Inferior parietal cortex (tissue), 1 donor: ENCODE data around the gene HDGFL2.
"Not testable (repeated sequence)": the region's sequence is repeated elsewhere in the genome, so short reads cannot be mapped to it uniquely, and the experiment has no call there.

Experiments used
- DNase-seq: peaks from one replicate; pipeline ENCODE4 v3.0.0-alpha.2; 2016; ENCODE audit errors: extremely low spot score

HDGFL2 gene

DNA sequence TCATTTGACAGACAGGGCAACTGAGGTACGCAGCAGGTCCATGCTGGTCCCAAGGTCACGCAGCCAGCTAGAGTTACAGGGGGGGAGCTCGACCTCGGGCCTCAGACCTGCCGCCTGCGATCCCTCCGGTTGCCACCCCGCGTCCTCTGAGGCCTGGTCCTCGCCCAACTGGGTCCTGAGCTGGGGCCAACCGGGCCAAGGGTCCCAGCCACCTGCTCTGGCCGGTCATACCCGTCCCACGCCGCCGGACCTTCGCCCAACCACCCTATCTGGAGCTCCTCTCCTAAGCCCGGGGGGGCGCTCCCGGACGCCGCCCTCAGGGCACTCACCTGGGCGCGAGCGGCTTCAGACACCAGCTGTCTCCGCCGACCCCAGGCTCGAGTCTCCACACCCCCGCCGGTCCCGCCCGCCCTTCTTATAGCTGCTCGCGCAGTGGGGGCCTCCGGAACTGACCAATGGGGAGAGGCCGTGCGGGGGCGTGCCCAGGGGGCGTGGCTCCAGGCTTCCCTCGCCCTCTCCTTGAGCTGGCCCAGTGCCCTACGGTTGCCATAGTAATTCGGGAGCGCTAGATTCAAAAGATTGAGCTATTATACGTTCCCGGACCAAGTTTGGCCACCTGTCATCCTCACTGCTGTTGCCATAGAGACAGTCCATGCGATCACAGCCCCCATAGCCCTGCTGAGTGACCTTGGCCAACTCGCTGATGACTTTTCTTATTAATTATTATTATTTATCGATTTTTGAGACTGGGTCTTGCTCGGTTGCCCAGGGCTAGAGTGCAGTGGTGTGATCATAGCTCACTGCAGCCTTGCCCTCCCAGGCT, 63.0 kb downstream of the HDGFL2 start, which contains the start of gene PLIN5:
Gene PLIN5, minus strand, starts transcription at position 389 of the 823 bp plus-strand sequence. CDS start 1,150 bp downstream, outside the sequence.
- peak; percentile 59 for DNase-seq

DNA sequence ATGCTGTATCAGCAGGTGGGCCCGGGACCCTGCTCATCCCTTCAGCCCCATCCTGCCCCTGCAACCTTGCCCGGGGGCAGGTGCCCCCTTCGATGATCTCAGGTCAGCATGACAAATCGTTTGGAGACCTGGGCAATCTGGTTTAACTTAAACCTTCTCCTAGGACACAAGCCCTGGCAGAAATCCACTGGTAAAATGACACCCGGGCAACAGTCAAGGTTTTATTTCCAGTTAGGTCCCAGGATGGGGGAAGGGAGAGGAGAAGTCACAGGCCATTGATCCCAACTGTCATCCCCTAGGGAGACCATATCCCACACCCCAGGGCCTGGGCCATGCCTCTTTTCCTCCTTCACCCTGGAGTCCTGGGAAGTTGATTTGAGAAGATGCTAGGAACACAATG, 64.7 kb downstream of the HDGFL2 start:
- DNase-seq = no peak

DNA sequence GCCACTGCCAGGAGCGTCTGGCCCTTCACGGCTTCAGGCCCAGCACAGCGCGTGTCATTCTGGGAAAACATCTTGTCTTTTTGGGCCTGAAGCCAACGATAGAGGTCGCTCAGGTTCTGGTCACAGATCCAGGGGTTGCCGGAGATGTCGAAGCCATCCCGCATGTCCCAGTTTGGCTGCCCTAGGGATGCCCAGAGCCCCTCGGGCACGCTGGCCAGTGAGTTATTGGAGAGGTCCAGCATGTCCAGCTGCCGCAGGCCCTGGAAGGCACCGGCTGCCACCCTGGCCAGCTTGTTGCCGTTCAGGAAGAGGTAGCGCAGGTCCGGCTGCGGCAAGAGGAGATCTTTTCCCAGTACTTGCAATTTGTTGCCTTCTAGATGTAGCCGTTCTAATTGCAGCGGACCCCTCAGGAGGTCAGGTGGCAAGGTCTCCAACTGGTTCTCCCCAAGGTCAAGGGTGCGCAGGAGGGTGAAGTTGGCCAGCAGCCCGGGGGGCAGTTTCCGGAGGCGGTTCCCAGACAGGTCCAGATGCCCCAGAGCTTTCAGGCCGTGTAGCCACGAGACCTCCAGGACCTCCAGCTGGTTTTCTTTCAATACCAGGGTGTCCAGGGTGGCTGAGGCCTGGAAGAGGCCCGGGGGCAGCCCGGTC, 66.0 kb downstream of the HDGFL2 start:
- DNase-seq = no peak

DNA sequence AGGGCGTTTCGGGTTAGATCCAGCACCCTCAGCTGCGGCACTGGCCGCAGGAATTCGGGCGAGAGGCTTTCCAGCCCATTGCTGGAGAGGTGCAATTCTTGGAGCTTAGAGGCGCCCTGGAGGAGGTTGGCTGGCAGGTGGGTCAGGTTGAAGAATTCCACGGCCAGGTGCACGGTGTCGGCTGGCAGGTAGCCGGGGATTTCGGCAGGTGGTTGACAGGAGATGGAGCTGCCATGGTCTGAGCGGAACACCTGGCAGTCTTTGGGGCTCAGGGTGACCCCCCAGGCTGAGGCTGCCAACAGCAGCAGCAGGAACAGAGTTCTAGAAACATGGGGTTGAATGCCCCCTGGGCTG, 66.5 kb downstream of the HDGFL2 start:
- no peak for DNase-seq

DNA sequence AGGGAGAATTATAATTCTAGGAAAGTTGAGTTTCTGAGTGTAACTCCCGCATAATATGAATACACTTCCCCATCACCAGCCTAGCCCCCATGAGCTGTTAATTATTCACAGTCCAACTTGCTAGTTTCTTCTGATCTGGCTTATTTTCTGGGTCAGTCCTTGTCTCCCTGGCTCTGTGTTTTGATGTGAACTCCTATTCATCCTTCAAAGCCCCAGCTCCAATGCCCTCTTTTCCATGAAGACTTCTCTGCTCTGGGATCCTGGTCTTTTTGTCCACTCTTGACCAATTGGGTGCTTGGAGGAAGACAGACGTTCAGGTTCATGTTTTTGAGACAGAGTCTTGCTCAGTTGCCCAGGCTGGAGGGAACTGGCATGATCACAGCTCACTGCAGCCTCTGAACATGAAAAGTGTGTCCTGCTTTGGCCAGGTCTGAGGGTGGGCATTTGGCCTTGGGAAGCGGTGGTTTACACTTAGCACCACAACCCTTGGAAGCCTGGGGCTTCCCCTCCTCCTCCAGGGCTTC, 67.1 kb downstream of the HDGFL2 start:
- DNase-seq = no peak

DNA sequence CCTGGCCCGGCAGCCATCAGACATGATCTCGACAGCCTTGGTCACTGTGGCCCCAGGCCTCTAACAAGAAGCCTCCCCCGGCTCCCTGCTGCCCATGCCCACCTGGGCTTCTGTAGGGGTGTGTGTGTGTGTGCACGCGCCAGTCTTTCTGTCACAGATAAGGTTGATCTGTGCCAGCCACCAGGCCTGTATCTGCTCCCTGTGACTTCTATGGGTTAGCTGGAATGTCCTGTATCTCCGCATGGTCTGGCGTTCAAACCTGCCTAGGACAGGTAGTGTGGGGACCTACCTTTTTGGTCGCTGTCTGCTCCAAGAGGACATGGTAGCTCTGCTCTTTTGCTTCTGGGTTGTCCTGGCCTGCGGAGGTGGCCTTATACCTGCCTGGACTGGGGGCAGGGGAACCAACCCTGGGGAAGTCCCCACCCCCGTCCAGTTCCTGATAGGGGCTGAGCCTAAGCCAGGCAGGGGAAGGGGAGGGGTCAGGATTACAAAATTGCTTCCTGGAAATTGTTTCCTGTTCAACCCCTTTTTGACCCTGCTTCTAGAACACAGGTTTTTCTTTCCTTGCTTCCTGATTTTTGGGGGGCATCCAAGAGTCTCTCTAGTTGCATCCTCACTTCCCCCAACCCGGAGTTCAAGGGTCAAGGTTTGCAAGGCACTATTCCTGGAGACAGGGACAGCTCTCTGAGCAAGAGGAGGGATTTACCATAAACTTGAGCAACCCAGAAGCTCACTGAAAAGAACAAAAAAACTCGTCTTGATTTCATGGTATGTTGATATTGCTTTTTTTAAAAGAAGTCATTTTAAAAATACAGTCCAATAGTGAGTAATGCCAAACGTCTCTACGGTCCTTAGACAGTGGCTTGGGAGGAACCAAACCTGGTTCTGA, 67.8 kb downstream of the HDGFL2 start, which contains the start of gene LRG1:
Gene LRG1, minus strand, starts transcription at position 344 of the 889 bp plus-strand sequence. Its CDS starts 23 bp downstream, at position 321.
- no peak for DNase-seq

DNA sequence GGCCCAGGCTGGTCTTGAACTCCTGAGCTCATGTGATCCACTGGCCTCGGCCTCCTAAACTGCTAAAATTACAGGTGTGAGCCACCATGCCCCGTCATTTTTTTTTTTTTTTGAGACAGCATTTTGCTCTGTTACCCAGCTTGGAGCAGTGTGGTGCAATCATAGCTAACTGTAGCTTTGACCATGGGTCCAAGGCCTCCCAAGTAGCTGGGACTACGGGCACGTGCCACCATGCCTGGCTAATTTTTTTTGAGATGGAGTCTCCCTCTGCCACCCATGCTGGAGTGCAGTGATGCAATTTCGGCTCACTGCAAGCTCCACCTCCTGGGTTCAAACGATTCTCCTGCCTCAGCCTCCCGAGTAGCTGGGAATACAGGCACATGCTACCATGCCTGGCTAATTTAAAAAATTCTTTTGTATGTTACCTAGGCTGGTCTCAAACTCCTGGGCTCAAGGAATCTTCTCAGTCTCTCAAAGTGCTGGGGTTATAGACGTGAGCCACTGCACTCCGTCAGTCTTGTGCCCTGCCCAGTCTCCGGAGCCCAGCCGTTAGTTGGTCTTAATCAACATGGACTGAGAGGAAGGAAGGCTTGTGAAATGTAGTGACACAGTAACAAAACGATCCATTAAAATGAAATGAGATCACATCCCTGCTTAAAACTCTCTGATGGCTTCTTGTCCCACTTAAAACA, 69.2 kb downstream of the HDGFL2 start:
- DNase-seq = no peak

DNA sequence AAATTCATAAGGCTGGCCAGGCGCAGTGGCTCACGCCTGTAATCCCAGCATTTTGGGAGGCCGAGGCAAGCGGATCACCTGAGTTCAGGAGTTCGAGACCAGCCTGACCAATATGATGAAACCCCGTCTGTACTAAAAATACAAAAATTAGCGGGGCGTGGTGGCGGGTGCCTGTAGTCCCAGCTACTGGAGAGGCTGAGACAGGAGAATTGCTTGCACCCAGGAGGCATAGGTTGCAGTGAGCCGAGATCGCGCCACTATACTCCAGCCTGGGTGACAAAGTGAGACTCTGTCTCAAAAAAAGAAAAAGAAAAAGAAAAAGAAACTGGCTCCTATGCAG, 69.7 kb downstream of the HDGFL2 start:
- DNase-seq = not testable (repeated sequence)

DNA sequence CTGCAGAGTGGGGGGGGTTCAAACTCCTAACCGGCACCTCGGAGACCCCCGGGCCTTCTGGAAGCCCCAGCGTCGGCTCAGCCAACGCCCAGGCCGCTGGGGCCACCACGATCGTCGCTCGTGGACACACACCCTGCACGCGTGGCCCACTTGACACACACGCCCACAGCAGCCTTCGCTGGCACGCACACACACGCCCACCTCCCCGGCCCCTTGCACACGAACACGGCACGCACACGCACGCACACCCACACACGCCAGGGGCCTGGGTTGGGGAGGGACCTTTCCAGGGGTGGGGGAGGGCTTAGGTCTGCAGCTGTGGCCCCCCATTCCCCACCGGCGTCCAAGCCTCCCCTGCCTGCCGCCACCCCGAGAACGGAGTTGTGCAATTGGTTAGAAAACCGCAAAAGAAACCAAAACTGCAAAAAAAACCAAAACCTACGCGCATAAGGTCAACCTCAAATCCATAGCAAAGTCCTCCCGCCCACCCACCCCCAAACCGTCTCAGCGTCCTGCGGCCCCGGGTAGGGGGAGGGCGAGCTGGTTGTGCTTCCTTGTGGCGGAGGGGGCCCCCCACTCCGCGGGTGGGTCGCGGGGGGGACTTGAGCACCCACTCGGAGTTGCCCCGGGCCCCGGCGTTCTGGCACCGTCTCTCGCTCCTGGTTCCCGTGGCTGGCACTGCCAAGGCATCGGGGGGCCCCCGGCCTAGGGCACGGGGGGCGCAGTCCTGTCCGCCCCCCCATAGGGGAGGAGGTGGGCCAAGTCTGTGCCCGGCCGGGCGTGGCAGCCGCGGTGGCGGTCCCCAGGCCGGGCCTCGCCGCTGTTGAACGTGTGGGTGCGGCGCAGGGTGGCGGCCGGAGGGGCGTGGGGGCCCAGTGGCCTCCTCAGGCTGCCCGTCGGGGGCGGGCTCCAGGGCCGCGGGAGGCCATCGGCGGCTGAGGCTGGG, 71.1 kb downstream of the HDGFL2 start:
- no peak for DNase-seq

DNA sequence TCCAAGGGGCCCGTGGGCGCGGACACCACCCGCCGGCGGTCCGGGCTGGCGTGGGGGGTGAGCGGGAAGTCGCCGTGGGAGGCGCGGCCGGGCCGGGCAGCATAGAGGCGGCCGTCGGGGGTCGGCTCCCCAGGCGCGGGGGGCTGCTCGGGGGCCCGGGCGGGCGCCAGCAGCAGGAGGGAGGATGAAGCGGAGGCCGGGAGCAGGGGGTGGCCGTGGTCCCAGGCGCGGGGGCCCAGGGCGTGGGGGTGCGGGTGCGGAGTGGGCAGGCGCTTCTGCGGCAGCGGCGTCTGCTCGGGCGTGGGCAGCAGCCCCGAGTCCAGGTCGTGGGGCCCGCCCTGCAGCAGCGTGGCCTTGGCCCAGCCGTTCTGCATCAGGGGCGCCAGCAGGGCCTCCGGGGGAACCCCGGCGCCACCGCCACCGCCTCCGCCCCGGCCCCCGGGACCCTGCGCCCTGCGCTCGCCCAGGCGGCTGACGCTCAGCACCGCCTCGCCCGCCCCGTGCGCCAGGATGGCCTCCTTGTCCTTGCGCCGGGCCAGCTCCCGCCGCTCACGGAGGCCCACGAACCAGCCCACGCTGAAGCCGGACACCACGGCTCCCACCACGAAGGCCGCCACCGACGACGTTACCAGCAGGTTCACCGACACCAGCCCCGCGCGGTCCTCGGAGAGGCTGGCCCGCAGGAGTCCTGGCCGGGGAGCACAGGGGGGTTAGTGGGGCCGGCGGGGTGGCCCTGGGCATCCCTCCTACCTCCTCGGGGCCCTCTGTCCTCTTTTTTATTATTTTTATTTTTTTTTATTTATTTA, 71.9 kb downstream of the HDGFL2 start:
- DNase-seq = no peak

DNA sequence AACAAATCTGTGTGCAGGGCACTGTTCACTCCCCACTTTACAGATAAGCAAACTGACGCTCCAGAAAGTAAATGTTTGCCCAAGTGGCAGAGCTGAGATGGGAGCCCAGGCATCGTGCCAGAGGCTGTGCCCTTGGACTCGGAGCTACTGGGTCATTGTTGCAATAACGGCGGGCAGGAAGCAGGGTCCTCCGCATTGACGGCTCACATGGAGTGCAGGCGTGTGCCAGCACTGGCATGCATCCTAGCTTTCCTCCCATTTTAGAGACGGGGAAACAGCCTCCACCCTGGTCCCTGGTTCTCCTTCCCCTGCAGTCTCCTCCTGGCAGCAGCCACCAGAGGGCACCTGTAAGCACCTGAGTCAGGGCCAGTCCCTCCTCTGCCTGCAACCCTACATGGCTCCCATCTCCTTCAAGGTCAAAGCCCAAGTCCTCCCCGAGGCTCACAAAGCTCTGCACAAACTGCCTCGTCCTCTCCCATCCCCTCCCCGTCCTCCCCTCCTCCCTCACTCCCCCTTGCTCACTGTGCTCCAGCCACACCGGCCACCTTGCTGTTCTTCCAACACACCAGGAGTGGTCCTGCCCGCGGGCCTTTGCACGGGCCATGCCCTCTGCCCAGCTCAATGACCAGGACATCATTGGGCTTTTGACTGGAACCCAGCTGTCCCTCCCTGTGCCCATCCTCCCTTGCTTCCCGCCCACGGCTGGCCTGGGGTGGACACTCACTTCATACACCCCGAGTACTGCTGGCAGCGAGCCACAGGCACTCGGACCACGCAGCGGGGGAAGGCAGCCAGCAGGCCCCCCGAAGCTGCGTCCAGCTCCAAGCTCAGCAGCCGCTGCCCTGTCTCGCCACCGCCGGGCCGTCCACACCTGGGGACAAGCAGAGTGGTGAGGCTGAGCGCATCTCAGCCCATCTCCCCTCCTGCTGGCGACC, 75.5 kb downstream of the HDGFL2 start:
- no peak for DNase-seq

DNA sequence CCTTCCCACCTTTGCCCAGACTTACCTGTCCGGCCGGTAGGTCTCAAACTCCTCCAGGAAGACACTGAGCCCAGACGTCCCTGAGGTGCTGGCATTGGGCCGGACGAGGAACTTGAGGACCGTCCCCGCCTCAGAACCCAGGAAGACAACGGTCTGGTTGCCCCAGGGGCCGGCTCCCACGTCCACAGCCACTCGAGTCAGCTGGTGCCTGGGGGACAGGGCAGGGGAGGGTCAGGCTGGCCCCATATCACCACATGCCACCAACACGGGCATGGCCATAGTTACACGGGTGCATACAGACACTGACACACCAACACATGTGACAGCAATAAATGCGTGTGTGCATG, 76.1 kb downstream of the HDGFL2 start:
- no peak for DNase-seq

DNA sequence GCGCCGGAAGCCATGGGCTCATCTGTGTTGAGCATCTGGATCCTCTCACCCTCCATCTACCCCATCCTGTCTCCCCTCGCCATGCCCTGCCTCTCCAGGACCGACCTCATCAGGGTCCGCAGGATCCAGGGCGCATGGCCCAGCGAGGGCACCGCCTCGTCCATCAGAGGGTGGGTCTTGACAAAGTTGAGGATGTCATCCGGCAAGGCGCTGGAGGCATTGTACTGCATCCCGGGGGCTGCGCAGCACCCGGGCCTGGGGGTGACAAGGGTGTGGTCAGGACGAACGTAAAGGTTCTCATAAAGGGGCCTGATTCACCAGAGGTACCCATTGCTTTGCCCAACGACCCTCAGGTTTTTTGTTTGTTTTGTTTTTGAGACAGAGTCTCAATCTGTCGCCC, 77.9 kb downstream of the HDGFL2 start:
- DNase-seq = no peak

DNA sequence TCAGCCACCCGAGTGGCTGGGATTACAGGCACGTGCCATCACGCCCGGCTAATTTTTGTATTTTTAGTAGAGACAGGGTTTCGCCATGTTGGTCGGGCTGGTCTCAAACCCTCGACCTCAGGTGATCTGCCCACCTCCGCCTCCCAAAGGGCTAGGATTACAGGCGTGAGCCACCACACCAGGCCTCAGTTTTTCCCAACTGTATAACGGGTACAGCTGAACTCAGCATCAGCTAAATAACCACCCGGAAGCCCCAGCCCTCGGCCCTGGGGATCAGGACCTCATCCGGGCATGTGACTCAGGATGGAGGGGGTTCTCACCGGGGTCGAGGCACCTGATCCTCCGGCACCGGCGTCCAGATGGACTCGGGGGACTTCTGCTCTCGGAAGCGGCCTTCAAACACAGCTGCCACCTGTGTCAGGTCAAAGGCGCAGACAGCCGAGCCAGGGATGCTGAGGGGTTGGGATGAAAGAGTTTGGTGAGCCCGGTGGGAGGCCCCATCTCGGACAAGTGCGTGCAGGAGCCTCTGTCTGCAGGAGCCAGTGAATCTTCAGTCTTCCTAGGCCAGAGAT, 78.5 kb downstream of the HDGFL2 start:
- no peak for DNase-seq
